PFSK-1 (cell line): ENCODE data around the gene PYGO2.
A peak's percentile ranks its signal among the peaks of the same experiment; 100 is the strongest.

Experiments used
- FOXP2 ChIP-seq: optimal IDR thresholded peaks from 2 replicates; pipeline ENCODE3; 2011; ENCODE audit warnings: borderline replicate concordance, control low read depth, inconsistent platforms; ENCODE audit not compliant: insufficient read depth; ENCODE audit errors: extremely low read length, extremely low read depth
- POLR2AphosphoS5 ChIP-seq: IDR thresholded peaks from 2 replicates; pipeline ENCODE4 v1.6.1; 2012; ENCODE audit warnings: low read depth, mild to moderate bottlenecking, control low read depth, low read length, moderate library complexity
- REST ChIP-seq, 2 experiments: IDR thresholded peaks; 2 replicates each; pipeline versions ENCODE4 v1.6.1 to v1.8.0; 2011 to 2012; ENCODE audit warnings: low read depth in 2 of 2, low read length in 2 of 2, control low read depth in 1 of 2, inconsistent platforms in 1 of 2, mild to moderate bottlenecking in 1 of 2, moderate library complexity in 1 of 2; ENCODE audit not compliant: insufficient read depth in 1 of 2
- SIN3A ChIP-seq: IDR thresholded peaks from 2 replicates; pipeline ENCODE4 v1.6.1; 2012; ENCODE audit warnings: mild to moderate bottlenecking, low read length, moderate library complexity, borderline replicate concordance; ENCODE audit not compliant: insufficient read depth
- TAF1 ChIP-seq: IDR thresholded peaks from 2 replicates; pipeline ENCODE4 v1.6.1; 2012; ENCODE audit warnings: low read length, control low read depth, borderline replicate concordance; ENCODE audit not compliant: insufficient read depth

Gene PYGO2

DNA sequence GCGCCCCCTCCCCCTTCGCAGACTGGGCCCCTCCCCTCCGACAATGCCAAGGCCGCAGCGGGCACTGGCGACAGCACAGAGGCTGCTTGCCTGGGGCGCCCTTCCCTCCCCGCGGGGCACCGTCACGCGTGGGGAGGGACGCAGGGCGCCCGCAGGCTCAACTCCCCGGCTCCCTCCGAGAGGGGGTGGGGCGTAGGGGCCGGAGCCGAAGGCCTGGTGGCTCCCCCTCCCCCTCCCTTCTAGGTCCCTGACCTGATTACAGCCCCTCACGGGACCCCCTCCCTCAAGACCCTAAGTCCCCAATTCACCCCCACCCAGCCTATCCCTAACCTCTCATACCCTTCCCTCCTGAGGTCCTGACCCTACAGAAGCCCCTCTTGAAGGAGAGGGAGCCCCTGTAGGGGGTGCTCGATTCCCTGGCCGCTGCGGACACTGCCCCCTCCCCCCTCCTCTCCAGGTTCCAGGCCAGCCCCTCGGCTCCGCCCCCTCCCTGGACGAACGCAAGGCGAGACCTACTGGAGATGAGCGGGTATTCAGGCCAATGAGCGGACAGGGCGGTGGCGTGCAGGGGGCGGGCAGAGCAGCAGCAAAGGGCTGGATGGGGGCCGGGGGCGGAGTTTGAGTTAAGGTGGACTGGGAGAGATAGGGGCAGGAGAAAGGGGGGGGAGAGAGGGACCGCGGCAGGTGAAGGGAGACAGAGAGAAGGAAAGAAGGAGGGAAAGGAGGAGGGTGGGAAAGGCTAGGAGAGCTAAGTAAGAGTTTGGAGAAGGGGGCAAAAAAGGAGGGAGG lies 40.3 kb upstream of the PYGO2 start:
- no peak for TF ChIP-seq FOXP2
- TF ChIP-seq REST (IDR thresholded peaks at IDR 0.05; ENCODE audit: insufficient read depth in 1 of 2, low read depth in 2 of 2, low read length in 2 of 2), result no peak
- no peak for TF ChIP-seq POLR2AphosphoS5
- no peak for TF ChIP-seq TAF1
- no peak for TF ChIP-seq SIN3A

DNA sequence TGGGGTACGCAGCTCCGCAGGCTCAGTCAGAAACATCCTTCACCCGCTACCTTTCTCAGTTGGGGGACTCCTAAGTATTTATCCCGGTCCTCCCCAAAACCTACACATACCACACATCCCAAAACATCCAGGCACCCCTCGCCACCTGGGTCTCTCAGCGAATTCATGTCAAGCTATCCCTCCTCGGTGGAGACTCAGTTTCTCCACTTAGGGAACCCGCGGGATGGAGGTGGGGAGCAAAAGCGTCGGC lies 39.8 kb upstream of the PYGO2 start:
- TF ChIP-seq POLR2AphosphoS5, result no peak

GRCh38 chr1:155000726-155001424 lies 39.3 kb upstream of the PYGO2 start:
- TF ChIP-seq REST (IDR thresholded peaks at IDR 0.05; ENCODE audit: insufficient read depth in 1 of 2, low read depth in 2 of 2, low read length in 2 of 2) (no peak), POLR2AphosphoS5 (peak; percentile 53; the same call in 1 of the 2 replicates), TAF1 (peak; percentile 70; the same call in 1 of the 2 replicates)

GRCh38 chr1:155000411-155000725 lies 38.8 kb upstream of the PYGO2 start:
- no peak for TF ChIP-seq REST (IDR thresholded peaks at IDR 0.05; ENCODE audit: insufficient read depth in 1 of 2, low read depth in 2 of 2, low read length in 2 of 2)
- no peak for TF ChIP-seq TAF1
- no peak for TF ChIP-seq SIN3A
- TF ChIP-seq FOXP2, result no peak
- TF ChIP-seq POLR2AphosphoS5, result no peak

DNA sequence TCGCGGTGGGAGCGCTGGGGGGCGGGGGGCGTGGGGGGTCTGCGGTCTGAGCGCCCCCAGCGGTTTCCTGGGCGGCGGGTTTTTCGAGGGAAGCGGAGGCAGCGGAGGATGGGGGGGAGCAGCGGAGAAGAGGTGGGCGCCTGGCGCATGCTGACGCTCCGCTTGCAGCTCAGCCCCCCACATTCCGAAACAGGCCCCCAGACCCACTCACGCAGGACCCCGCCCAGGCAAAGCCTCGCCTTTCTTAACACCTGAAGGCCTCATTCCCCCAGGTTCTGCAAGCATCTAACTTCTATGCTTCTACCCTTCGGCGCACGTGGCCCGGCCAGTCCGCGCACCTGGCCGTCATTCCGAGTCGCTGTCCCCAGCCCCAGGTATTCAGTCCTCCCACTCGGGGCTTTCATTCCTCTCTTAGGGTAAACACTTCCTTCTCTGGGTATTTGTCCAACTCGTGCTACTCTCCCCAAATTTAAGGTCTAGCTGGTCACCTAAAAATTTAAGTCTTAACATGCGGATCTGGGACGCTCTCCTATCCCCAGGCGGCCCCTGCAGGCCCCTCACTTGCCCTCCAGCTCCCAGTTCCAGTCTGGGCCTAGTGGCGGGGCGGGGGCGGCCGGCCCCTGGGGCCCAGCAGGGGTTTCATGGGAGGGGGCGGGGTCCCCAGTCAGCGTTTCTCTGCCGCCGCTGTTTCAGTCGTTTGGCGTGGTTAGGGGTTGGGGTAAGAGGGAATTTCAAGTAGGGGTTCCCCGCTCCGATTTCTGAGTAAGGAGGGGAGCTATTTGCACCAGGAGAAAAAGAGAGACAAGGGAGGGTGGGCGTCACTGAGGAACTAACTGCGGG lies 38.2 kb upstream of the PYGO2 start:
- TF ChIP-seq FOXP2 (no peak), TAF1 (no peak), REST (IDR thresholded peaks at IDR 0.05; ENCODE audit: insufficient read depth in 1 of 2, low read depth in 2 of 2, low read length in 2 of 2) (no peak)
